Measurements from ENCODE around the gene ASIP. TPM values are rescaled to one million over a fixed set of nuclear protein-coding genes. Genes with fewer than 3 reads are reported as not detected.

Gene ASIP
- total and polyA plus RNA-seq, 2 of the 13 experiments (the other 11 are each of a cell fraction or from before 2014, with no cell fraction given) = not detected

GRCh38 chr20:34312544-34313217 is 71.5 kb downstream of the ASIP start (continued):
- TF ChIP-seq RERE (CRISPR knock-in tag; IDR thresholded peaks at IDR 0.05; ENCODE audit: low read depth) = peak; percentile 29; the same call in 1 of the 2 replicates
- no peak for TF ChIP-seq ZNF513 (CRISPR knock-in tag; conservative IDR thresholded peaks at IDR 0.05)
- TF ChIP-seq ZNF614 (CRISPR knock-in tag; IDR thresholded peaks at IDR 0.05; ENCODE audit: borderline replicate concordance) = peak; percentile 97
- 0 out of 2 replicates have a peak, but pooled peaks have one; percentile 46 for TF ChIP-seq ZNF557 (CRISPR knock-in tag; IDR thresholded peaks at IDR 0.05)
- TF ChIP-seq ZNF230 (CRISPR knock-in tag; IDR thresholded peaks at IDR 0.05) = peak; percentile 90
- TF ChIP-seq ZNF678 (CRISPR knock-in tag; IDR thresholded peaks at IDR 0.05) = 0 out of 2 replicates have a peak, but pooled peaks have one; percentile 11
- peak; percentile 75 for TF ChIP-seq PHF5A (CRISPR knock-in tag; IDR thresholded peaks at IDR 0.05; ENCODE audit: low read depth, unreplicated experiment)
- TF ChIP-seq CBFB (CRISPR knock-in tag; IDR thresholded peaks at IDR 0.05) = no peak
- 0 out of 2 replicates have a peak, but pooled peaks have one; percentile 35 for TF ChIP-seq ZNF746 (CRISPR knock-in tag; IDR thresholded peaks at IDR 0.05)
- TF ChIP-seq ZNF354B (CRISPR knock-in tag; IDR thresholded peaks at IDR 0.05) = no peak
- no peak for TF ChIP-seq EZH2 (conservative IDR thresholded peaks at IDR 0.05; ENCODE audit: low read depth, low read length)
- TF ChIP-seq CAMTA2 (CRISPR knock-in tag; IDR thresholded peaks at IDR 0.05; ENCODE audit: borderline replicate concordance) = no peak
- peak; percentile 43; the same call in 1 of the 2 replicates for TF ChIP-seq ETV6 (CRISPR knock-in tag; conservative IDR thresholded peaks at IDR 0.05)
- TF ChIP-seq KLF15 (CRISPR knock-in tag; IDR thresholded peaks at IDR 0.05; ENCODE audit: borderline replicate concordance) = peak; percentile 13; the same call in 1 of the 2 replicates
- 0 out of 2 replicates have a peak, but pooled peaks have one; percentile 76 for TF ChIP-seq MYPOP (CRISPR knock-in tag; IDR thresholded peaks at IDR 0.05)
- TF ChIP-seq MYC (CRISPR knock-in tag; IDR thresholded peaks at IDR 0.05; ENCODE audit: borderline replicate concordance) = no peak; the same call in 1 of the 2 replicates
- no peak for TF ChIP-seq ATM (IDR thresholded peaks at IDR 0.05; ENCODE audit: borderline replicate concordance)
- TF ChIP-seq ZNF484 (CRISPR knock-in tag; IDR thresholded peaks at IDR 0.05; ENCODE audit: borderline replicate concordance, low read depth) = no peak
- peak; percentile 68 for TF ChIP-seq NCOA2 (CRISPR knock-in tag; IDR thresholded peaks at IDR 0.05)
- TF ChIP-seq CENPX (CRISPR knock-in tag; IDR thresholded peaks at IDR 0.05) = no peak
- peak; percentile 92 for TF ChIP-seq RCOR2 (CRISPR knock-in tag; IDR thresholded peaks at IDR 0.05)
- TF ChIP-seq KLF16 (CRISPR knock-in tag; IDR thresholded peaks at IDR 0.05) = peak in 1 of 2 experiments; percentile 97; a peak in 2 of 4 replicates
- peak; percentile 96; the same call in 1 of the 2 replicates for TF ChIP-seq ZNF556 (CRISPR knock-in tag; IDR thresholded peaks at IDR 0.05; ENCODE audit: borderline replicate concordance)

Measured in HepG2 (cell line).